SU-DHL-6 (cell line): ENCODE data around the gene RELN.

ENCODE experiments used
- EZH2phosphoT487 ChIP-seq: fragments of 200-600 bp; sonication (generic), shearing (Covaris generic); conservative IDR thresholded peaks from 2 replicates; pipeline ENCODE4 v1.6.1; 2018; ENCODE audit warnings: mild to moderate bottlenecking, antibody characterized with exemption, low read length, moderate library complexity, mixed read lengths
- TF ChIP-seq, protein P1 (sequence below): fragments of 200-600 bp; sonication (generic); IDR thresholded peaks from one replicate; pipeline ENCODE4 v1.5.1; 2017; ENCODE audit warnings: antibody characterized with exemption, mild to moderate bottlenecking, low read length, moderate library complexity; ENCODE audit not compliant: insufficient read depth, poor library complexity, severe bottlenecking

DNA sequence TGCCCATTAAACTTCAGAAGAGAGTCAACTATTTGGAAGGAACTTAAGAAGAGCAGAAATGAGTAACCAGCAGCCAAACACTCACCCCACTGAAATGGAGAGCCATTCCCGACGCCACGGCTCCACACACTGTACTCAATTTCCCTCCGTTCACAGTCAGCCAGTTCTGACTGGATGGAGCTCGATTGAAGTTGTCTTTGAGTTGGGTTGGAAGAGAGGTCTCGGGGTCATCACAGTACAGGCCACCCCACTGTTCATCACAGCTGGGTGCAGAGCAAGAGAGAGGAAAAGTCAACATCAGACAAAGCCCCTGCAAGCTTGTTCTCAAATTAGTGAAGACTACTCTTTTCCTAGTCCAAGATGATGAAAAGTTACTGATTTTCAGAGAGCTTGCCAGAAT lies 467.5 kb downstream of the RELN start:
- TF ChIP-seq, protein P1, sequence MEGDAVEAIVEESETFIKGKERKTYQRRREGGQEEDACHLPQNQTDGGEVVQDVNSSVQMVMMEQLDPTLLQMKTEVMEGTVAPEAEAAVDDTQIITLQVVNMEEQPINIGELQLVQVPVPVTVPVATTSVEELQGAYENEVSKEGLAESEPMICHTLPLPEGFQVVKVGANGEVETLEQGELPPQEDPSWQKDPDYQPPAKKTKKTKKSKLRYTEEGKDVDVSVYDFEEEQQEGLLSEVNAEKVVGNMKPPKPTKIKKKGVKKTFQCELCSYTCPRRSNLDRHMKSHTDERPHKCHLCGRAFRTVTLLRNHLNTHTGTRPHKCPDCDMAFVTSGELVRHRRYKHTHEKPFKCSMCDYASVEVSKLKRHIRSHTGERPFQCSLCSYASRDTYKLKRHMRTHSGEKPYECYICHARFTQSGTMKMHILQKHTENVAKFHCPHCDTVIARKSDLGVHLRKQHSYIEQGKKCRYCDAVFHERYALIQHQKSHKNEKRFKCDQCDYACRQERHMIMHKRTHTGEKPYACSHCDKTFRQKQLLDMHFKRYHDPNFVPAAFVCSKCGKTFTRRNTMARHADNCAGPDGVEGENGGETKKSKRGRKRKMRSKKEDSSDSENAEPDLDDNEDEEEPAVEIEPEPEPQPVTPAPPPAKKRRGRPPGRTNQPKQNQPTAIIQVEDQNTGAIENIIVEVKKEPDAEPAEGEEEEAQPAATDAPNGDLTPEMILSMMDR, result no peak
- TF ChIP-seq EZH2phosphoT487, result no peak
